Fibroblast of lung (primary cell): ENCODE measurements around the gene OSBPL6. TPM values are rescaled to one million over a fixed set of nuclear protein-coding genes. Genes with fewer than 3 reads are reported as not detected.
"Not testable (repeated sequence)": the region's sequence is repeated elsewhere in the genome, so short reads cannot be mapped to it uniquely, and the experiment has no call there.

ENCODE experiments used
- DNase-seq, 2 donors: peaks; one replicate each; pipeline versions ENCODE4 v3.0.0 to v3.0.0-alpha.2; 2010; ENCODE audit warnings: low read depth in 2 of 2
- H2AFZ ChIP-seq: 2 replicates; pipeline ENCODE4 v1.5.1; 2012; ENCODE audit warnings: low read length, control low read depth, inconsistent platforms
- H3K27ac ChIP-seq: 2 replicates; pipeline ENCODE4 v1.5.1; 2011; ENCODE audit warnings: low read length, control low read depth; ENCODE audit not compliant: insufficient read depth
- H3K27me3 ChIP-seq: 2 replicates; pipeline ENCODE4 v1.5.1; 2011; ENCODE audit warnings: mild to moderate bottlenecking, low read length; ENCODE audit not compliant: control insufficient read depth, insufficient read depth
- H3K36me3 ChIP-seq: 2 replicates; pipeline ENCODE4 v1.5.1; 2011; ENCODE audit warnings: low read length; ENCODE audit not compliant: control insufficient read depth, insufficient read depth
- H3K4me1 ChIP-seq: 2 replicates; pipeline ENCODE4 v1.5.1; 2011; ENCODE audit warnings: low read length; ENCODE audit not compliant: control insufficient read depth, insufficient read depth; ENCODE audit errors: extremely low read depth
- H3K4me2 ChIP-seq: 2 replicates; pipeline ENCODE4 v1.5.1; 2011; ENCODE audit warnings: low read length, control low read depth; ENCODE audit not compliant: insufficient read depth; ENCODE audit errors: extremely low read depth
- H3K4me3 ChIP-seq, 4 experiments: fragments of 200-600 bp in 1 of 4; sonication (generic) in 1 of 4; replicated peaks in 1 of 4; 2 replicates each; pipeline ENCODE4 v1.5.1; 2011 to 2016; ENCODE audit warnings: low read length in 4 of 4, low read depth in 3 of 4, mild to moderate bottlenecking in 3 of 4, control low read depth in 2 of 4, inconsistent platforms in 1 of 4, mixed read lengths in 1 of 4; ENCODE audit not compliant: insufficient read depth in 1 of 4; ENCODE audit errors: control extremely low read depth in 1 of 4
- H3K79me2 ChIP-seq: 2 replicates; pipeline ENCODE4 v1.5.1; 2012; ENCODE audit warnings: mild to moderate bottlenecking, low read length, inconsistent platforms; ENCODE audit not compliant: control insufficient read depth, insufficient read depth
- H3K9ac ChIP-seq: 2 replicates; pipeline ENCODE4 v1.5.1; 2011; ENCODE audit warnings: mild to moderate bottlenecking, low read length, control low read depth; ENCODE audit not compliant: insufficient read depth
- H3K9me3 ChIP-seq: 2 replicates; pipeline ENCODE4 v1.5.1; 2012; ENCODE audit warnings: low read depth, low read length; ENCODE audit not compliant: control insufficient read depth, insufficient read depth
- H4K20me1 ChIP-seq: 2 replicates; pipeline ENCODE4 v1.5.1; 2011; ENCODE audit warnings: low read length; ENCODE audit not compliant: control insufficient read depth, insufficient read depth; ENCODE audit errors: extremely low read depth
- EZH2 ChIP-seq: IDR thresholded peaks from 2 replicates; pipeline ENCODE4 v1.5.1; 2012; ENCODE audit warnings: low read length, control low read depth, mild to moderate bottlenecking; ENCODE audit errors: missing control alignments
- polyA plus RNA-seq, 2 donors: library from polyadenylated mRNA; depleted of rRNA in 1 of 2; stranded (reverse) in 1 of 2; unstranded in 1 of 2; fragments of >200 nt; gene quantifications; 2 replicates each; pipeline ENCODE4 v1.2.1, GENCODE V29; 2011 to 2012; ENCODE audit warnings: missing spikeins in 1 of 2
- total RNA-seq: library from RNA; depleted of rRNA; stranded (reverse); fragments of >200 nt; gene quantifications from 2 replicates; pipeline ENCODE4 v1.2.1, GENCODE V29; 2014
- TF ChIP-seq, protein P1 (sequence below), 2 donors: IDR thresholded peaks in 1 of 2; conservative IDR thresholded peaks in 1 of 2; 1 replicate in 1 of 2; 2 replicates in 1 of 2; pipeline ENCODE4 v1.5.1; 2011 to 2012; ENCODE audit warnings: low read length in 2 of 2, control low read depth in 1 of 2, inconsistent platforms in 1 of 2, low read depth in 1 of 2, mild to moderate bottlenecking in 1 of 2

The OSBPL6 gene
- total and polyA plus RNA-seq, 2 donors (not counting 1 experiment from before 2014, with no cell fraction given) = 1.0 to 5.3 TPM

GRCh38 chr2:178163911-178164310 lies 30.4 kb upstream of the OSBPL6 start:
- peak overlapping the region; percentile 87 for H2AFZ ChIP-seq
- no peaks in the 10 kb centered on the region for H3K9me3 ChIP-seq
- no peaks in the 10 kb centered on the region for H3K27me3 ChIP-seq
- no peak overlapping the region for H3K4me2 ChIP-seq
- H3K9ac ChIP-seq = no peak overlapping the region
- H3K79me2 ChIP-seq = no peaks in the 10 kb centered on the region
- DNase-seq = no peak
- TF ChIP-seq, protein P1, sequence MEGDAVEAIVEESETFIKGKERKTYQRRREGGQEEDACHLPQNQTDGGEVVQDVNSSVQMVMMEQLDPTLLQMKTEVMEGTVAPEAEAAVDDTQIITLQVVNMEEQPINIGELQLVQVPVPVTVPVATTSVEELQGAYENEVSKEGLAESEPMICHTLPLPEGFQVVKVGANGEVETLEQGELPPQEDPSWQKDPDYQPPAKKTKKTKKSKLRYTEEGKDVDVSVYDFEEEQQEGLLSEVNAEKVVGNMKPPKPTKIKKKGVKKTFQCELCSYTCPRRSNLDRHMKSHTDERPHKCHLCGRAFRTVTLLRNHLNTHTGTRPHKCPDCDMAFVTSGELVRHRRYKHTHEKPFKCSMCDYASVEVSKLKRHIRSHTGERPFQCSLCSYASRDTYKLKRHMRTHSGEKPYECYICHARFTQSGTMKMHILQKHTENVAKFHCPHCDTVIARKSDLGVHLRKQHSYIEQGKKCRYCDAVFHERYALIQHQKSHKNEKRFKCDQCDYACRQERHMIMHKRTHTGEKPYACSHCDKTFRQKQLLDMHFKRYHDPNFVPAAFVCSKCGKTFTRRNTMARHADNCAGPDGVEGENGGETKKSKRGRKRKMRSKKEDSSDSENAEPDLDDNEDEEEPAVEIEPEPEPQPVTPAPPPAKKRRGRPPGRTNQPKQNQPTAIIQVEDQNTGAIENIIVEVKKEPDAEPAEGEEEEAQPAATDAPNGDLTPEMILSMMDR (conservative IDR thresholded peaks at IDR 0.05 in 1 of 2, IDR thresholded peaks at IDR 0.05 in 1 of 2; ENCODE audit: low read depth in 1 of 2, low read length in 2 of 2) = no peak
- no peak for TF ChIP-seq EZH2
- H3K27ac ChIP-seq = no peak overlapping the region
- H4K20me1 ChIP-seq = no peaks in the 10 kb centered on the region
- no peaks in the 10 kb centered on the region for H3K36me3 ChIP-seq
- H3K4me3 ChIP-seq = no peak overlapping the region
- no peaks in the 10 kb centered on the region for H3K4me1 ChIP-seq

- Histone ChIP-seq H3K4me3 (no peak overlapping the region), H3K27me3 (no peaks in the 10 kb centered on the region), H4K20me1 (no peaks in the 10 kb centered on the region), H3K9ac (no peak overlapping the region), H3K4me1 (no peaks in the 10 kb centered on the region), H3K9me3 (no peaks in the 10 kb centered on the region), H2AFZ (no peak overlapping the region), H3K79me2 (no peaks in the 10 kb centered on the region), H3K36me3 (no peaks in the 10 kb centered on the region), H3K4me2 (no peak overlapping the region), H3K27ac (no peak overlapping the region)
- no peak for DNase-seq
- no peak for TF ChIP-seq EZH2
- TF ChIP-seq, protein P1 (conservative IDR thresholded peaks at IDR 0.05 in 1 of 2, IDR thresholded peaks at IDR 0.05 in 1 of 2; ENCODE audit: low read depth in 1 of 2, low read length in 2 of 2) = no peak
Measured at GRCh38 chr2:178173657-178174056, 20.7 kb upstream of the OSBPL6 start.

GRCh38 chr2:178177066-178177679 lies 17.1 kb upstream of the OSBPL6 start:
- H3K27me3 ChIP-seq = no peaks in the 10 kb centered on the region
- H3K27ac ChIP-seq = no peak overlapping the region

GRCh38 chr2:178180648-178181047 lies 13.7 kb upstream of the OSBPL6 start:
- H4K20me1 ChIP-seq, H3K4me3 ChIP-seq, H3K79me2 ChIP-seq, H2AFZ ChIP-seq, H3K9me3 ChIP-seq, H3K4me1 ChIP-seq, DNase-seq, H3K27ac ChIP-seq, H3K9ac ChIP-seq, H3K4me2 ChIP-seq, H3K36me3 ChIP-seq, H3K27me3 ChIP-seq: not testable (repeated sequence)

More at GRCh38 chr2:178177066-178177679, 17.1 kb upstream of the OSBPL6 start:
- Histone ChIP-seq H3K79me2 (no peaks in the 10 kb centered on the region), H3K9me3 (no peaks in the 10 kb centered on the region), H2AFZ (no peak overlapping the region), H3K4me2 (no peak overlapping the region), H3K4me1 (no peaks in the 10 kb centered on the region), H3K36me3 (no peaks in the 10 kb centered on the region), H4K20me1 (no peaks in the 10 kb centered on the region), H3K4me3 (no peak overlapping the region), H3K9ac (no peak overlapping the region)
- TF ChIP-seq, protein P1 (conservative IDR thresholded peaks at IDR 0.05 in 1 of 2, IDR thresholded peaks at IDR 0.05 in 1 of 2; ENCODE audit: low read depth in 1 of 2, low read length in 2 of 2) = no peak
- TF ChIP-seq EZH2 = no peak
- DNase-seq = peak in 1 of 2 donors; percentile 64
